Mesodermal cell (in vitro differentiated cells): ENCODE results near the gene GRM4.

Source experiments
- H3K27ac ChIP-seq: 2 replicates; pipeline ENCODE4 v1.7.0; 2013; ENCODE audit warnings: mild to moderate bottlenecking, low read depth, low read length, moderate library complexity; ENCODE audit not compliant: severe bottlenecking
- H3K36me3 ChIP-seq: 2 replicates; pipeline ENCODE4 v1.7.1; 2013; ENCODE audit warnings: mild to moderate bottlenecking, low read length, moderate library complexity; ENCODE audit not compliant: control insufficient read depth, insufficient read depth
- H3K4me1 ChIP-seq: one replicate; pipeline ENCODE4 v1.7.1; 2013; ENCODE audit warnings: mild to moderate bottlenecking, low read length; ENCODE audit not compliant: insufficient read depth, control insufficient read depth, poor library complexity, severe bottlenecking
- H3K4me3 ChIP-seq: 2 replicates; pipeline ENCODE4 v1.7.0; 2013; ENCODE audit warnings: low read length, control low read depth, mild to moderate bottlenecking; ENCODE audit not compliant: insufficient read depth, poor library complexity, severe bottlenecking; ENCODE audit errors: extremely low read depth
- H3K9me3 ChIP-seq: 2 replicates; pipeline ENCODE4 v1.7.1; 2013; ENCODE audit warnings: mild to moderate bottlenecking, low read length, moderate library complexity; ENCODE audit not compliant: control insufficient read depth
- WGBS, 2 experiments: methylation state at CpG; one replicate each; pipeline ENCODE4 v1.1.5; 2013; ENCODE audit warnings: missing lambda C conversion rate in 2 of 2; ENCODE audit not compliant: insufficient coverage in 2 of 2; 5-methylcytosine and 5-hydroxymethylcytosine counted together

Gene GRM4

DNA sequence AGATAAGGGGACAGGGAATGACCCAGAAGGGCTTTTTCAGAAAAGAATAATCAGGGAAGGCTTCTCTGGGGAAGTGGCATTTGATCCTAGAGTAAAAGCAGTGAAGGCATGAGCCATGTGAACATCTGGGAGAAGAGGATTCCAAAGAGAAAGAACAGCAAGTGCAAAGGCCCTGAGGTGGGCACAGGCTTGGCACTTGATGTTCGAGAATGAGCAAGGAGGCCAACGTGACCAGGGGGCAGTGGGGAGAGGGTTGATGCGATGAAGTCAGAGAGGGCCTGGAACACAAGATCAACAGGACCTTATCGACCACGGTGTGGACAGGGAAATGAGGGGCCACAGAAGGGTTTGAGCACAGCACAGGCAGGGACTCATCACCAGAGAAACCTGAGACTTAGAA lies 5.8 kb downstream of the GRM4 start:
- H3K36me3 ChIP-seq: no peaks in the 10 kb centered on the region
- H3K27ac ChIP-seq: no peak overlapping the region
- no peak overlapping the region for H3K4me3 ChIP-seq
- peaks cover 23% of the 10 kb centered on the region for H3K4me1 ChIP-seq
- WGBS, 2 experiments: 91 to 94% methylated on average over 5 of the region's 5 CpGs
- H3K9me3 ChIP-seq: no peaks in the 10 kb centered on the region

DNA sequence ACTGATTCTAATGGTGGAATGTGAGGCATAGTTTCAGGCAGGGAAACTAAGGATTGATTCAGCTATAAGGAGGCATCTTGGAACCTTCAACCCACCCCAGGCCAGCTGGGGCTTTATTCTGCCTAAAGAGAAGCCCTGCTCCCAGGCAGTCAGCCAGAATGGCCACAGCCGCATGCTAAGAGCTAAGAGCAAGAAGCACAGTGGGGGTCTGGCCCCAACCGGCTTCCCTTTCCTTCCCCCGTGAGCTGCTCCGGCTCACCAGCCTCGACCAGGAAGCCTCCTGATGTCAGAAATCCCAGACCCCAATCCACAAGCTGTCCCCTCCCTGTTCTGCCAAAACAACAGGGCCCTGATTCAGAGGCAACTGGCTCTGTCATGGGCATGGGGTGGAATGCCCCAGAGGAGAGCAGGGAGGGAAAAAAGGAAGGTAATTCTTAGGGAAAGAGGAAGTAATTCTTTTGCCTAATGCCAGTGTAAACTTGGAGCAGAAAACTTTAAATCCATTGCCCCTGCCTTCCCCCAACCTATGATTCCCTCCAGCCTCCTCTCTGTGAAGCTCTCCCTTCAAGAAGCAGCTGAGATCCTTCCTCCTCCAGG lies 6.9 kb downstream of the GRM4 start:
- Histone ChIP-seq H3K4me3 (no peak overlapping the region), H3K4me1 (peaks cover 23% of the 10 kb centered on the region), H3K9me3 (no peaks in the 10 kb centered on the region), H3K36me3 (no peaks in the 10 kb centered on the region), H3K27ac (no peak overlapping the region)
- WGBS, 2 experiments: 8 to 22% methylated on average over 2 to 4 of the region's 5 CpGs

- WGBS, 2 experiments: 78 to 80% methylated on average over 1 of the region's 4 CpGs
- H3K4me3 ChIP-seq: no peak overlapping the region
Measured at GRCh38 chr6:34138191-34138590, 7.7 kb downstream of the GRM4 start.

GRCh38 chr6:34135541-34135940 lies 10.3 kb downstream of the GRM4 start:
- Histone ChIP-seq H3K27ac (no peak overlapping the region), H3K9me3 (no peaks in the 10 kb centered on the region), H3K36me3 (no peaks in the 10 kb centered on the region), H3K4me1 (peaks cover 2% of the 10 kb centered on the region), H3K4me3 (no peak overlapping the region)
- 82 to 89% methylated on average over 1 of the region's 2 CpGs for WGBS, 2 experiments

More at GRCh38 chr6:34138191-34138590, 7.7 kb downstream of the GRM4 start:
- no peak overlapping the region for H3K27ac ChIP-seq
- H3K9me3 ChIP-seq: no peaks in the 10 kb centered on the region
- H3K36me3 ChIP-seq: no peaks in the 10 kb centered on the region
- H3K4me1 ChIP-seq: peaks cover 17% of the 10 kb centered on the region

DNA sequence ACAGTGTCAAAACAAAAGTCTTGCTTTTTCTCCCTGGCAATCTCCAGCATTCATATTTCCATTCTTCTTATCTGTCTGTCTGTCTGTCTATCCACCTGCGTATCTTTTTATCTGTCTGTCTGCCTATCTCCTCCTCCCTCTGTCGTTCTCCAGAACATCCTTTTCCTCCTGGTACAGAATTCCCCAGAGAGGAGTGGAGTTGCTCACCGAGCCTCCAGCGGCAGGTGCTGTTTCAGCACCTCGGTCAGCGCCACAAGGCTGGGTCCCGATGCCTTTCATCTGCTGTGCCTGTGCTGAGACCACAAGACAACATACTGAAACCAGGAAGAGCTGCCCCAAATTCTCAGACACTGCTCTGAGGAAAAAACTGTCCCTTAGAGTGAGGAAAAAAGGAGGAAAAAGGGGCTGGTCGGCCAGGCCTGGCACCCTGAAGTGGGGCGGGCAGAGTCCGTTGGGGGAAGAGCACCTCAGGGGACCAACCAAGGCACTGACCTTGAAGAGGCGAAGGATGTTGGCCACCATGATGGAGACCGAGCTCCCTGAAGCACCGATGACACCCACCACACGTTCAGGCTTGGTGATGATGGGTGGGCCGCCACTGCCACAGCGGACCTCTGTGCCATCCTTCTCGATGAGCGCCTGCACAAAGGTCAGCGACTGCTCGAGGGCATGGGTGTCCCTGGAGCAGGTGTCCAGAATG lies 13.3 kb downstream of the GRM4 start:
- Histone ChIP-seq H3K4me1 (peaks cover 2% of the 10 kb centered on the region), H3K36me3 (no peaks in the 10 kb centered on the region), H3K9me3 (no peaks in the 10 kb centered on the region), H3K27ac (no peak overlapping the region), H3K4me3 (no peak overlapping the region)
- 50 to 58% methylated on average over 18 to 20 of the region's 20 CpGs for WGBS, 2 experiments

GRCh38 chr6:34131326-34132290 lies 14.3 kb downstream of the GRM4 start:
- WGBS, 2 experiments: 17 to 28% methylated on average over 7 to 8 of the region's 11 CpGs
- no peaks in the 10 kb centered on the region for H3K36me3 ChIP-seq
- H3K27ac ChIP-seq: no peak overlapping the region
- no peaks in the 10 kb centered on the region for H3K9me3 ChIP-seq
- H3K4me1 ChIP-seq: no peaks in the 10 kb centered on the region
- H3K4me3 ChIP-seq: no peak overlapping the region

DNA sequence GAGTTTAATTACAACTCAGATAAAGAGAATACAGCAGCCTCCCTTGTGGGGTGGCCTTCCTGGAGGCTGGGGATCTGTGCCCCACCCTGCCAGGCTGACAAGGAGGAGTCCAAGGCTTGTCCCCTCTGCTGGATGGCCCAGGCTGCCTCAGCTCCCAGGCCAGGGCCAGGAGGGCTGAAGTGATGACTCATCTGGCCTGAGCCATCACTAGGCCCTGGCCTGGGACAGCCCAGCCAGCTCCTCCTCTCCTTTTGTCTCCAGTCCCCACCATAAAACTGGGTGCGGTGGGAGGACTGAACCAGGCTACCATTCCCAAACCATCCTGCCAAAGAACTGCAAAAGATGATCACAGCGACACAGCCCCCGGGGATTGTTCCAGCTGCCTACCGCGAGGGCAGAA lies 15.0 kb downstream of the GRM4 start:
- Histone ChIP-seq H3K36me3 (no peaks in the 10 kb centered on the region), H3K4me3 (no peak overlapping the region), H3K4me1 (no peaks in the 10 kb centered on the region), H3K27ac (no peak overlapping the region), H3K9me3 (no peaks in the 10 kb centered on the region)
- 59 to 67% methylated on average over 5 of the region's 5 CpGs for WGBS, 2 experiments

- Histone ChIP-seq H3K4me3 (no peak overlapping the region), H3K4me1 (no peaks in the 10 kb centered on the region), H3K27ac (no peak overlapping the region), H3K36me3 (no peaks in the 10 kb centered on the region), H3K9me3 (no peaks in the 10 kb centered on the region)
- WGBS, 2 experiments: 33 to 61% methylated on average over 4 to 5 of the region's 5 CpGs
Measured at GRCh38 chr6:34129753-34130152, 16.1 kb downstream of the GRM4 start.

DNA sequence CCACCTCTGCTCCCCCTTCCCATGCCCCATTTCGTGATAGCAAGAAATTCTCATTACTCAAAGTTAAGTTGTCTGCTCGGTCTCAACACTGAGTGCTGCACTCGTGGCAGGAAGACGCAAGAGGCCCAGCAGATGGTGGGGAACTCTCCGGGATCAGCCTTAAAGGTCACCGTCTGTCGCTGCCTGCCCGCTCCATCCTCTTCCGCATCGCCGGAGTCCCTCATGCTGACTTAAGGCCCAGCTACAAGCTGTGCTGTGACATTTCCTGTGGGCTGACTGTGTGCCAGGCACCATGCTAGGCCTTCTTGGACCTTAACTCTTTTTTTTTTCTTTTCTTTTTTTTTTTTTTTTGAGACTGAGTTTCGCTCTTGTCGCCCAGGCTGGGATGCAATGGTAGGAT lies 17.8 kb downstream of the GRM4 start:
- H3K9me3 ChIP-seq: no peaks in the 10 kb centered on the region
- no peaks in the 10 kb centered on the region for H3K4me1 ChIP-seq
- 91 to 92% methylated on average over 11 to 13 of the region's 13 CpGs for WGBS, 2 experiments
- H3K27ac ChIP-seq: no peak overlapping the region
- H3K36me3 ChIP-seq: no peaks in the 10 kb centered on the region
- H3K4me3 ChIP-seq: no peak overlapping the region

- no peak overlapping the region for H3K27ac ChIP-seq
- H3K4me1 ChIP-seq: no peaks in the 10 kb centered on the region
- H3K36me3 ChIP-seq: no peaks in the 10 kb centered on the region
- WGBS, 2 experiments: 80 to 92% methylated on average over 2 of the region's 3 CpGs
- H3K4me3 ChIP-seq: no peak overlapping the region
- no peaks in the 10 kb centered on the region for H3K9me3 ChIP-seq
Measured at GRCh38 chr6:34126419-34126818, 19.5 kb downstream of the GRM4 start.
